Sciatic nerve (tissue), 1 donor: ENCODE results near the gene ACAD8. TPM values are rescaled to one million over a fixed set of nuclear protein-coding genes. Genes with fewer than 3 reads are reported as not detected.

Experiments used
- total RNA-seq: library from RNA; stranded (reverse); fragmentation: NEBNext Ultra II Directional; extraction: Animal tissue kit (Norgen Biotek cat#: 25700); gene quantifications from one replicate; pipeline ENCODE4 v1.2.1, GENCODE V29; 2021
- donor health status: DM: no; HTN: no; CAD: no.

ACAD8 gene
- total RNA-seq, 1 donor from 2014 or later, result 24.2 TPM

Other genes starting within 250 kb of the ACAD8 start
- 126 TPM for gene JAM3, start 184.5 kb upstream of the ACAD8 start, total RNA-seq
- gene NCAPD3, start 29.6 kb upstream of the ACAD8 start, total RNA-seq, result 14.2 TPM
- 39.1 TPM for gene VPS26B, start 28.9 kb upstream of the ACAD8 start, total RNA-seq
- gene THYN1, start 216 bp upstream of the ACAD8 start, total RNA-seq, result 34.9 TPM
- gene GLB1L3, start 22.8 kb downstream of the ACAD8 start, total RNA-seq, result not detected
- gene GLB1L2, start 78.4 kb downstream of the ACAD8 start, total RNA-seq, result 1.6 TPM
- gene B3GAT1, start 158.7 kb downstream of the ACAD8 start, total RNA-seq, result 23.3 TPM